GM18907 (cell line): Measurements from ENCODE around the gene CORO2A.
"Not testable (repeated sequence)": the region's sequence is repeated elsewhere in the genome, so short reads cannot be mapped to it uniquely, and the experiment has no call there.

Experiments used
- ATAC-seq: cut with Tn5 transposase; IDR thresholded peaks from one replicate; pipeline ENCODE4 v1.9.1; 2021; ENCODE audit warnings: mild to moderate bottlenecking, moderate library complexity; ENCODE audit not compliant: unreplicated experiment

The CORO2A gene

DNA sequence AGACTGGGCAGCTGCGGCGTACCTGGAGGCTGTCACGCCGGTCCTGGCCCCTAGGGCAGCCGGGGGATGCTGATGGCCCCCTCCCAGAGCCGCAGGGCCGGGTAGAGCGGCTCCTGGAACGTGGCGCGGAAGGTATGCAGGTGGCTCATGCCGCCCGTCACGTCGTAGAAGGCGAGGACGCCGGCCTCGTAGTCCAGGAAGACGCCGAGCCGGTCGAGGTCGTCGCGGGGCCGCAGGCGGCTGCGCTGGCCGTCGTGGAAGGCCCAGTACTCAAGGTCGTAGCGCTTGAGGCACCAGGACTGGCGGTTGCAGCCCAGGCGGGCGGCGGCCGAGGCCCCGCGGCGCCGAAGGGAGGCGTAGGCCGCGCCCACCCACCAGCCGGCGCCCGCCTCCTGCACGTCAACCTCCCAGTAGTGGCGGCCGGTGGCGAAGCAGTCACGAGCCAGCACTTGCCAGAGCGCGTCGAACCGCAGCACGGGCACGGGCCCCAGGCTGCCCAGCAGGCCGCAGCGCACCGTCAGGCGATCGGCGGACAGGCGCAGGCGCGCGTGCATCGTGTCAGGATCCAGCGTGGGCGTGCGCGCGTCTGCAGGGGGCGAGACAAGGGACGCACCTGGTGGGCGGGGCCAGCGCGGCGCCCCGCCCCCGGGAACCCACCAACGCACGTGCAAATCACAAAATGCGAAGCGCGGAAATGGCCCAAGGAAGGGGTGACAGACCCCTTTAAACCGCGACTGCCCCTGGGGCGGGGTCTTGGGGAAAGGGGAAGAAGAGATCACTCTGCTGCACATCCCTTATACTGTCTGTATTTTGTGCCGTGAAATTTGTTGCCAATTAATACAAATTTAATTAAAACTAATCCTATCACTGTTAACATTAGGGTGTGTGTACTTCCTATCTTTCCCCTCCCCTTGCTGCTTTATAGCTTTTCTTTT lies 104.8 kb downstream of the CORO2A start:
- ATAC-seq: no peak

GRCh38 chr9:98086461-98086860 lies 106.0 kb downstream of the CORO2A start:
- ATAC-seq: no peak

GRCh38 chr9:98085944-98086343 lies 106.5 kb downstream of the CORO2A start:
- ATAC-seq: no peak

GRCh38 chr9:98085058-98085457 lies 107.4 kb downstream of the CORO2A start:
- no peak for ATAC-seq

- no peak for ATAC-seq
Observed at GRCh38 chr9:98084396-98084795, 108.0 kb downstream of the CORO2A start.

- ATAC-seq: no peak
Observed at GRCh38 chr9:98083566-98084183, 108.8 kb downstream of the CORO2A start.

- no peak for ATAC-seq
Observed at GRCh38 chr9:98083061-98083501, 109.4 kb downstream of the CORO2A start.

- ATAC-seq: no peak
Observed at GRCh38 chr9:98081477-98082219, 110.8 kb downstream of the CORO2A start.

GRCh38 chr9:98080780-98081179 lies 111.7 kb downstream of the CORO2A start:
- no peak for ATAC-seq

GRCh38 chr9:98080326-98080725 lies 112.1 kb downstream of the CORO2A start:
- no peak for ATAC-seq

GRCh38 chr9:98078895-98079294 lies 113.5 kb downstream of the CORO2A start:
- no peak for ATAC-seq

DNA sequence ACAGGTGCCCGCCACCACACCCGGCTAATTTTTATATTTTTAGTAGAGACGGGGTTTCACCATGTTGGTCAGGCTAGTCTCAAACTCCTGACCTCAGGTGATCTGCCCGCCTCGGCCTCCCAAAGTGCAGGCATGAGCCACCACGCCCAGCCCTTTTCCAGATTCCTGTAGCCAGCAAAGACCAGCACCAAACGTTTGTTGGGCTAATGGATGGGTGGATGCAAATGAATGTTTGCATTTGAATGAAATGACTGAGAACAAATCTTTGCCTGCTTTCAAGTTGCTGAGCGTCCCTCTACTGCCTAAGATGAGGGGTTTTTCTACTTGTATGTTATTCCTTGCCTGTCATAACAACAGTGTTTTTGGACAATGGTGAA lies 115.9 kb downstream of the CORO2A start:
- ATAC-seq: not testable (repeated sequence)

GRCh38 chr9:98075332-98075805 lies 117.1 kb downstream of the CORO2A start:
- no peak for ATAC-seq

- ATAC-seq: no peak
Observed at GRCh38 chr9:98074115-98074990, 118.1 kb downstream of the CORO2A start.

GRCh38 chr9:98071737-98072136 lies 120.7 kb downstream of the CORO2A start:
- ATAC-seq: no peak
